Fibroblast of skin of left biceps (primary cell): Measurements from ENCODE around the gene XRCC4.
"Not testable (repeated sequence)": the region's sequence is repeated elsewhere in the genome, so short reads cannot be mapped to it uniquely, and the experiment has no call there.

Experiments
- DNase-seq, 2 experiments: peaks; one replicate each; pipeline ENCODE4 v3.0.0-alpha.2; 2013; ENCODE audit warnings: low read depth in 2 of 2

XRCC4 gene

DNA sequence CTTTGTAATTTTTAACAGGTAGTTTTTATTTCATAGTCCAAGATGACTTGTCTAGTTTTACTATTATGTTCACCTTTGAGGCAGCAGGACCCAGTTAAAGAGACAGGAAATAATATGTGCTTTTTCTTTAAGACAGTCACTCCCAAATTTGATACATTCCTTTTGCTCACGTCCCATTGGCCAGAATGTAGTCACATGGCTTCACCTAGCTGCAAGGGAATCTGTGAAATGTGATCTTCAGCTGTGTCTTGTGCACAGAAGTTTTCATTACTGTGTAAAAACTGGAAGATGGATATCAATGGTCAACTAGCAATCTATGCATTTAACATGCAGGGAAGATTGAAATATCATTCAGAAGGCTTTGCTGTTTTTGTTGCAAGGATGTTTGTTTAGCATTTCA is 41.1 kb downstream of the XRCC4 start:
- DNase-seq: no peak

DNA sequence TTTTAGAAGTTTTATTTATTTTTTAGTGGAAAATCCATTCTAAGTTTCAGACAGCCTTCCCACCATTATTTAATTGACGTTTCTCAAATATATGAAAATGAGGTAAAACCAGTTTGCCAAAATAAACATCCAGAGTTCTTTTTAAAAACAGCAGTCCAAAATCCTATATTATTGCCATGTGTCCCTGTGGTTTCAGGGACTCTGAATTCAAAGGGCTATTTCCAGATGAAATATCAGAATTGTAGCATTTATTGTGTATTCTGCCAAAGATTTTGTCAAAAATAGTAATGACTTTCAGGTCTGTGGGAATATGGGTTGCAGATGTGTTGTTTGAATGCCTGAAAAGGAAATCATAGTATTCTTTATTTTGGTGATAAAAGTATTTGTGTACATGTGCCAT is 41.6 kb downstream of the XRCC4 start:
- DNase-seq: no peak

DNA sequence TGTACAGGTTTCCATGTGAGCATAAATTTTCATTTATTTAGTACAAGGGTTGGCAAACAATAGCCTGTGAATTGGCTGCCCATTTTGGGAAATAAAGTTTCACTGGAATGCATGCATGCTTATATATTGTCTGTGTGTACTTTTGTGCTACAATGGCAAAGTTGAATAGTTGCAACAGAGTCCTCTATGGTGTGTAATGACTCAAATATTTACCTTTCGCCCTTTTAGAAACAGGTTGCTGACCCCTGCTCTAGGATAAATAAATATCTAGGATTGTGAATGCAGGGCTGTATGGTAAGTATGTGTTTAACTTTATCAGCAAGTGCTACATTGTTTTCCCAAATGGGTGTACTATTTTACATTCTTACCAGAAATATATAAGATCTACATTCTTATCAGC is 47.2 kb downstream of the XRCC4 start:
- no peak for DNase-seq

DNA sequence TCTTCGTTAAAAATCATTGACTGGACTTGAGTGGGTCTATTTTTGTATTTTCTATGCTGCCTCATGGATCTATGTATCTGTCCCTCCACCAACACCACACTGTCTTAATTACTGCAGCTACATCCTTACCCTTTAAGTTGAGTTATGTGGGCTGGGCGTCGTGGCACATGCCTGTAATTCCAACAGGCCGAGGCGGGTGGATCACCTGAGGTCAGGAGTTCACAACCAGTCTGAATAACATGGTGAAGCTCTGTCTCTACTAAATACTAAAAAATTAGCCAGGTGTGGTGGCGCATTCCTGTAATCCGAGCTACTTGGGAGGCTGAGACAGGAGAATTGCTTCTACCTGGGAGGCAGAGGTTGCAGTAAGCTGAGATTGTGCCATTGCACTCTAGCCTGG is 48.2 kb downstream of the XRCC4 start:
- no peak for DNase-seq

DNA sequence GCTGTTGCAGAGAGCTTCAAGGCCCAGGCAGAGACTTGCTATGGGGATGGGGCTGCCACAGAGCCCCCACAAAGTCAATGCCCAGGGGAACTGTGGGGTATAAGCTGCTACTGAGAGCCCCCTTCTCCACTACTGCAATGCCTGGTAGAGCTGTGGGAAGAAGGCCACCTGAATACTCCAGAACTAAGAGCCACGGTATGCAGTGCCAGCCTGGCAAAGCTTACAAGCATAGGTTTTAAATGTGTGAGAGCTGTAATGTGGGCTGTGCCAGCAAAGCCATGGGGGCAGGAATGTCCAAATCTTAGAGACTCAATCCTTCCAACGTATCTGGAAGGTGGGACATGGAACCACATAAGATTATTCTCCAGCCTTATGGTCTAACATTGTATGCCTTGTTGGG is 49.2 kb downstream of the XRCC4 start:
- no peak for DNase-seq

DNA sequence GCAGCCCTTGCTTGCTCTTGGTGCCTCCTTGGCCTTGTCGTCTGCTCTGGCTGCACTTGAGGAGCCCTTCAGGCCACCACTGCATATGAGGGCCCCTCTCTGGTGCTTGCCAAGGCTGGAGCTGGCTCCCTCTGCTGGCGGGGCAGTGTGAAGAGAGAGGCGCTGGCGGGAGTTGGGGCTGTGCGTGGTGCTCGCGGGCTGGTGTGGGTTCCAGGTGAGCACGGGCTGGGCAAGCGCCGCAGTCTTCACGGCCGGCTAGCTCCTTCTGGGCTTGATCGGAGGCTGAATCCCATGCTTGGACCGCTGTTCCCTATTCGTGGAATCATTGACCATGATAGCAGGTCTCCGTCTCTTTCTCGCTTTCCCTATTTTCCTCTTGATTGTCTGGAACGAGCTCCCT is 56.5 kb downstream of the XRCC4 start:
- DNase-seq: no peak

DNA sequence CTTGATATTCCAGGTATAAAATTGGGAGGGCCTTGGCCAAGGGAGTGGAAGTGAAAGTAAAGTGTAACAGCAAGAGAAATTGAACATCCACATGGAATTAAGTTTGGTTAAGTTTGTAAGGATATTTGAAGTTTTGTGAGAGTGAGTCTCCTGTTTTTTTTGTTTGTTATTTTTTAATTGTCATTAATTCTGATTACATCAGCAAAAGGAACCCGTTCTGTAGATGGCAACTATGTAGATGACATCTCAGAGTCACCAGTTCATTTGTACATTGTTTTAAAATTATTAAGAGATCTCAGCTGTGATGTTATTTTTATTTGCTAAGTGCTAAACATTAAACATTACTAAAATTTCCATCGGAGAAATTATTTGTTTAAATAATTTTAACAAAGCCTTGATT is 65.2 kb downstream of the XRCC4 start:
- DNase-seq: no peak

DNA sequence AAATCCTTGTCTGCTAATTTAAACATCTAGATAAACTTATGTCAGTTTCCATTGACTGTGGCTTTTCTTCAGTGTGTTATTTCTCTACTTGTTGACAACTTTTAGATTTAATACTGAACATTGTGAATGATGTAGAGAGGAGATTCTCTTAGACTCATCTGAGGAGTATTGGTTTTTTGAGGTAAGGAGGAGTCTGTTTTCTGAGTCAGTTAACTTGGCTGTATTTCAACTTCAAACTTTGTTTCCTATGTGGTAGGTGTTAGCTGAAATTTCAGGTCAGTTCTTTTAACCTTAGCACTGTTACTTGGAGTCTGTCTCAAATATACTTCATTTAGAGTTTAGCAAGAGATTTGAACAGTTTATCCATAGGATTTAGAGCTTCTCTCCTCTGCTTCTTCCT is 67.9 kb downstream of the XRCC4 start:
- DNase-seq: no peak

DNA sequence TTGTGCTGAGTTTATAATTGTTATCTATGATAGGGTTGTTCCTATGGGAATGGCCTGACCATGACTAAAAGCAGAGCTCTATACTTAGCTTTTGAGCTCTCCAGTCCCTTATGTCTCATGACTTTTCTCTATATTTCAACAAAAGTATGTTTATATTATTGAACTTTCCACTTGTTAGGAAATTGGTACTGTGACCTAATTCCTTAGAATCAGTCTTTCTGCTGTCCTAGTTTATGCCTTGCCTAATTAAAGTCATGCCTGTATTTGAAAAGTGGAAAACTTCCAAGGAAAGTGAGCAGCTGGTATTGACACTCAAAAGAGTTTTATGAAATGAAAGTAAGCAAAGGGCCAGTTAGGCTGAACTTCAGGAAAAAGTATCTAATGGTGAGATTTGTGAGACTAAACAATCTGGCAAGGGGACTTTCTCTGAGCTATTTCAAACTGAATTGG is 68.6 kb downstream of the XRCC4 start:
- DNase-seq: no peak

DNA sequence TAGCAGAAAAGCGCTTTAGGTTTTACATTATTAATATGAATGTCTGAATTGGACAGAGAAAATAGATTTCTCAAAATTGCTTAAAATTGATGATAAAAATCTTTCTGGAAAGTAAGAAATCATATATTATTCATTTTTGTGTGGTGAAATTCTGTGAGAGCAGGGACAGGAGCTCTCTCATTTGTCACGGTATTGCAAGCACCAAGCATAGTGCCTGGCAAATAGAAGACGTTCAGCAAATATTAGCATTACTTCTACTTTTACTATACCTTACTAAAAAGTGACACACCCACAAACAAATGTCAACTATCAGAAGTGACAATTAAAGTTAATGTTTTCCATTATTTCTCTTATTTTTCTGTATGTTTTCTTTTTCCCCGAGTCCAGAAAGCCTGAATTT is 69.1 kb downstream of the XRCC4 start:
- no peak for DNase-seq

DNA sequence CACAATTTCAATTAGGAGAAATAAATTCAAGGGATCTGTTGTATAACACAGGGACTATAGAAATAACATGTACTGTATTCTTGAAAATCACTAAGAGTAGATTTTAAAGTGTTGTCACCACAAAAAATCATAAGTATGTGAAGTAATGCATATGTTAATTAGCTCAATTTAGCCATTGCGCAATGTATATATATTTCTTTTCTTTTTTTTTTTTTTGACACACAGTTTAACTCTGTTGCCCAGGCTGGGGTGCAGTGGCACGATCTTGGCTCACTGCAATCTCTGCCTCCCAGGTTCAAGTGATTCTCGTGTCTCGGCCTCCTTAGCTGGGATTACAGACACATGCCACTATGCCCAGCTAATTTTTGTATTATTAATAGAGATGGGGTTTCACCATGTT is 70.2 kb downstream of the XRCC4 start:
- DNase-seq: no peak

DNA sequence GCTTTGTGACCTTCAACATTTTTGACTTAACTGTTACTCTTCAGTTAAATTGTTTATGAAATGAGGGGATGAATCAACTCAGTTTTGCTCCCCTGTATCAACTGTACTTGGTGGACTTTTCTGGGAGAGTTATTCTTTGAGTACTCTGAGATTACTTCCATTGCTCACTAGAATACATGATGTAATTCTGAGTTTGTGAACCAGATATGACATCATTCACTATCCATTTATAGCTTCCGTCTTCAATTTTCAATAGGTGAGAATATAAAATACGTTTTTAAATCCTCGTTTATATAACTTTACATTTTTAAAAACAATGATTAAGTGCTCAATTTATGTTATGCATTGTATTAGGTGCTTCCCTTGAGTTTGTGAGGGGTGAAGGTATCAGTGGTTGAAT is 71.0 kb downstream of the XRCC4 start:
- no peak for DNase-seq

DNA sequence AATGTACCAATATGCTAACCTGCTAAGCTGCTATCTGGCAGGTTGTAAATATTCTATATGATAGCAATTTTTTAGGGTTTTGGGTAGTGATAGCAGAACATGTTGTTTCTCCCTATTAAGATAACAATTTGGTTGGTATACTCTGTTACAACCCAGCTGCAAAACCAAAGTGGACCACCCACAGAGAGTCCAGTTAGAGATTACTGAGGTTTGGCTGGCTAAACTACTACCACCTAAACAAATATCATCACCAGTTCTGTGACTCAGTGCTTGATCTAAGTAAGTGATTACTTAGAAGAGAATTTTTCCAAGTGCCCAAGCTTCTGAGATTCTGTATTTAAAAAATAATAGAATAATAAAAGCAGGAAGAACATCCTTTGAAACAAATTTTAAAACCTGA is 72.3 kb downstream of the XRCC4 start:
- no peak for DNase-seq

DNA sequence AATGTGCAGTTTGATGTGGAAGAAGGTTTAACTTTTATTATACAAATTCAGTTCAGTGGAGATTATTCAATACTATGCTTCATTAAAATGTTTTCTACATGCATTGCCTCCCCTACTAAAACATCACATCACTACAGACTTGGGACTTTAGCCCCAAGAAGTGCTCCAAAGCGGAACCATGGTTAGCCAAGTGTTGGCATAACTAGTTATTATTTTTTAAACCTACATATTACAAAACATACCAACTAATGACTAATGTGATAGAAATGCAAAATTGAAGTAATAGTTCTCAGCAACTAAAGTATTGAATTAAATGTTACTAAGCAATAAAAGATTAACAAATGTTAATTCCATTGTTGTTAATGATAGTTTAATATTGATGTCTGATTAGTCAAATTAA is 74.5 kb downstream of the XRCC4 start:
- DNase-seq: no peak

DNA sequence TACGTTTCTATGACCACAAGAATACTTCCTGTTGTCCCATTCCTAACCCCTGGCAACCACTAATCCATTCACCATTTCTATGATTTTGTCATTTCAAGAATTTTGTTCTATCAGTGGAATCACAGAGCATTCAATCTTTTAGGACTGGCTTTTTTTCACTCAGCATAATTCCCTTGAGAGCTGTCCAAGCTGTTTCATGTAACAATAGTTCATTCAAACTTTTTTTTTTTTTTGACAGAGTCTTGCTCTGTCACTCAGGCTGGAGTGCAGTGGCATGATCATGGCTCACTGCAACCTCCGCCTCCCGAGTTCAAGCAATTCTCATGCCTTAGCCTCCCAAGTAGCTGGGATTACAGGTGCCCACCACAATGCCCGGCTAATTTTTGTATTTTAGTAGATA is 75.6 kb downstream of the XRCC4 start:
- not testable (repeated sequence) for DNase-seq

DNA sequence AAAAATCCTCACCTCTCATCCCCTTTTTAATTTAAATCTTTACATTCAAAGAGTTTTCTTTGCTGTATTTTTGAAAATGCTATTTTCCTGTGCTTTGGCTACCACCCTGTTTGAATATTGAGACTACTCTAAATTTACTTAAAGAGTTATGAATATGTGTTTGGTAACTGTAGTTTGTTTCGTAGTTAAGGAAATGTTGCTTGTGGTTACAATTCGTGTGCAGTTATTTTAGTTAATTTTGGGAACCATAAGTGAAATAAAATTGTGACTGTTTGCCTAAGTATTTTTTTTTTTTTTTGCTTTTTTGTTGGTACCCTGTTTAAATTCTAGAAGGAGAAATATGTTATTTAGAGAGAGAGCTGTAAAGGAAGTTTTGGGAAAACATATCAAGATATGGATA is 78.7 kb downstream of the XRCC4 start:
- DNase-seq: no peak

DNA sequence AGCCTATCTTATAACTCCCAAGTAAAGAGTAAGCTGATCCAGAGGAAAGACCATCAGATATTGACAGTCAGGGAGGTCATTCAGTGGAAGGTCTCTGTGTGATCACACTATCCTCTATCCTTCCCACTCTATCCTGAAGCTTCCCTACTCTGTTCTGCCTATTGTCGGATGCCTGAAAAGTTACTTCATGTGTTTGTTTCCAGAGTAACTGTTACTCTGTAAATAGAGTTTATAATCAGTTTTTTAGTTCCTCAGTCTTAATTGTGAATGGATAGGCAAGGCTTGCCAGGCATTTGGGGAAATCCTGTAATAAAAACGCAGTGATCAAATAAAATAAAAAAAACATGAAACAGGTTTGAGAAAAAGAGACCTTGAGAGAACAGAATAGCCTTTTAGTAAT is 79.8 kb downstream of the XRCC4 start:
- no peak for DNase-seq

DNA sequence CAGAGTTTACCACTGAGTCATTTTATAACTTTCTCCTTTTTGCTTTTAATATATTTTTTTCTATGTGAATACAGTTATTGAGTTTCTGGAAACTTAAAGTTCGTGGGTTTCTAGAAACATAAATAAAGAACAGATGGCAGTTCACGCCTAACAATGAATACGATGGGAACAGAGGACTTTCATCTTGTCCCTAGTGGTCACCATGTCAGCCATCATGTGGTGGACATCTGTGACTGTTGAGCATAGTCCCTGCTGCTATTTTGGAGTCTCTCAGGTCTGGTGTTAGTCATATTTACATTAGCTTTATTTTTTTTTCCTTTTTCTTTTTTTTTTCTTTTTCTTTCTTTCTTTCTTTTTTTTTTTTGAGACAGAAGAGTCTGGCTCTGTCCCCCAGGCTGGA is 85.3 kb downstream of the XRCC4 start:
- no peak for DNase-seq

DNA sequence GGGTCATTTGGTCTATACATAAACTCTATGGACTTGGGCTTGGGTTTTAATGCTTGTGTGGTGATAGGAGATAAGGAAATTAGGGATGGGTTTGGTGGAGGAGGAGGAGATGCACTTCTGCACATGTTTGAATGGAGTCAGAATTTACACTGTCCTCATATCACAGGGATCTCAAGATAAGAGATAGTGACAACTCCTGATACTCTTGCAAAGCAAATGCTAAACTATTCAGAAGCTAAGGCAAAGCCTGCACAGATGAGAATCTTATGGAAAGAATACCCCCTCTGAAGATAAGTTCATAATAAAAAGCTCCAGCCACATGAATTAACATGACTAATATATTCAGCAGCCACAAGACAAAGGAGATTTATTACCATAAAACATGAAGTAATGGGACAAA is 90.2 kb downstream of the XRCC4 start:
- DNase-seq: no peak

DNA sequence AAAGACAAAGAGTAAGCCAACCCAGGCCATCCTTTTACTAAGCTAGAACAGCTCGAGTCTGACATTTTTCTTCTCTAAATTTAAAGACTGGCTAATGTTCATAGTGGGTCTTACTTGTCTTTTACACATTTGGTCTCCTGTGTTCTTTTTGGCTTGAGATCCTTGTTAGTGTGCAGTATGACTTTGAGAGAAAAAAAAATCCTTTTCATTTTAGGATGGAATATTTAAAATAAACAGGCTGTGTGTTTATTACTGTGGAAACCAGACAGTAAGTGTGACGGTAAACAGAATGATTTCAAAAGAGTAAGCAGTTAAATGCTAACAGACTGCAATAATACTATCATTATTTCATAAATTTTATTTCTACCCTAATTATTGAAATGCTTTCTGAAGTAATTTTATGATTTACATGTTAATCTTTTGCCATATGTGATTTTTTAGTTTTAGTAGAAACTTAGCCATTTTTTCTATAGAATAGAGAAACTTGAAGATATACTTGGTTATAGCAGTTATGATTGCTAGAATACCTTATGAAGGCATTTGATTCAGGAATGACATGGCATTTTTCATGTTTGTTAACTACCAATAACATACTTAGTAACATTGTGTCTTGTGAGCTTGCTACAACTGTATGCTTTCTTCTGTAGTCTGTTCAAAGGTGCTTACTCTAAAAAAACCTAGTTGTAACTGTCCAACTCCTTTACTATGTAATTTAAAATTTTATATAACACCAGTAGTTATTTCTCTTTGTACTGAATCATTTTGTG is 92.4 kb downstream of the XRCC4 start:
- no peak for DNase-seq

DNA sequence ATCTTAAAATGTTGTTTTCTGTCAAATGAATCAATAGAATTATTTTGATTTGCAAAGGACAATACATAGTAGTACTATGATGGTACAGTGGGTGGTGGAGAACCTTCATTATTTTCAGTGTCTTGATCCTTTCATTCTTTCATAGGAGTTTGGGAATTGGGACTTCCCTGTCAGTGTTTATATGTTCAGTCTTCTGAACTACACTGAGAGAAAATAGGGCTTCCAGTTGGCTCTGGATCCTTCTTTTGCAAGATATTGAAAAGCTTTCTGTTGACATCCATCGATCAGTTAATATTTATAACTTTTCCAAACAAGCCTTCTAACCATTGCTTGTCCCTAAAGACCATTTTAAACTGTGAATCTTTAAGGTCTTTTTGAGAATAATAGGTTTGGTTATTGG is 94.7 kb downstream of the XRCC4 start:
- DNase-seq: no peak

DNA sequence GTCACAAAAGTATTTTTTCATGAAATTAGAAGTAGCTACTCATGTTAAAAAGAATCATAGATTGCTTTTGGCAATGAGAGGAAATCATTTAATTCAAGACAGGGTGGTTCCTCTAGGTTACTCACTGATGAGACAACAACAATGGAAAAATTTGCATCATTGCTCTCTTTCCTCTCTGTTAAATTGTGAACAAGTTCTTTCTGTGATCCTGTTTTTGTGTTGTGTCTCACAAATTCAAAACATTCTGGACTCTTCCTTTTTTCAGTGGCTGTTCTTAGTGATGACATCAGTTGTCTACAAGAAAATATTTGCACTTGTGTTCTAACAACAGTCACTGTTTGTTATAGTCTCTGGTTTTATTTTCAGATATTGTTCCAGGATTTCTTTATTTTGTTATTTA is 95.3 kb downstream of the XRCC4 start:
- DNase-seq: no peak

DNA sequence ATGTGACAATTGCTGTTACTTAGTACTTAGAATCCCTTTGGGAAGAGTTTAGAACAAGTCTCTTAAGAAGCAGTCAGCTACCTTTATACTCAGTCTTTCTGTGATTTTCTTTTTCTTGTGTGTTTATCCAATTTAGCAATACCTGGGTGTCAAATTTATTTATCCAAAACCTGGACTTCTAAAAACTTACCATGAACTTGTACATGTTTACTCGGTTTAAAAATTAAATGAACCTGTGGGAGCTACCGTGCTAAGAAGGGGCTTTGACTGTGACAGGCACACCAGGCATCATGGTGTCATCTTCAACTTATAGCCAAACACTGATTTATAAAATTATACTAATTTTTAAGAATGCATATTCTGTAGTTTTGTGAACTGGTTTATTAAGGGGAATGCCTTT is 96.5 kb downstream of the XRCC4 start:
- DNase-seq: no peak

DNA sequence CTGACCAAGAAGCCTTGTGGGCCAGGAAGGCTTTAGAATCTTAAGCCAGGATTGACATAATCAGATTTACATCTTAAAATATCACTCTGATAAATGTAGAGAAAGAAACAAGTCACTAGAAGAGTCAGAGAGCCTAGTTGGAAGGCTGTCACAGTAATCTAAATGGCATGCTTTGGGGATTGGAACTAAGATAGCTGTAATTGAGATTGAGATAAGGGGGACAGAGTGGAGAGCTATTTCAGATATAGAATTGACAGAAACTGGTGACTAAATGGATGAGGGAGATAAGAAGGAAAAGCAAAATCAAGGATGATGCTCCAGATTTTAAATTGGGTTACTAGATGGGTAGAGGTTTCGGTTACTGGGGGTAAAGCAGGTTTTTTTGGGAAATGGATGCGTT is 100.5 kb downstream of the XRCC4 start:
- no peak for DNase-seq
